Measurements from ENCODE around the gene NPIPB2. TPM values are rescaled to one million over a fixed set of nuclear protein-coding genes. Genes with fewer than 3 reads are reported as not detected.

The NPIPB2 gene
- total RNA-seq, 6 experiments from 2014 or later = 2.1 to 10.2 (median 4.2) TPM

DNA sequence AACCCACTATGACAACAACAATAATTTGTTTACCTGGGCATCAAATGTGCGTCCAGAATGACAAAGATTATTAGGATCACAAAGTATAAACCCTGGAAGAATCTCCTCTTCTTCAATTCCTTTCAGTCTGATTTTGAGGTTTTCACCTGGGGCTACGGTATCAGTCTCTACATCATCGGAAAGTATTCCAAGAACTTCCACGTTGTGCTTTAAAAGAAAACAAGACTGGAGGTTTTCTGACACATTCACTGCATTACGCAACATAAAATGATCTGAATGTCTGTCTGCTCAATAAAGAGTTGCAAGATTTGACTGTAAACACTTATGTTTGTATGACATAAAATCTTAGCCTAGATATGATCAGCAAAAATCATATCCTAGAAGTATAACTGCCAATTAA is 64.5 kb downstream of the NPIPB2 start:
- ATAC-seq = no peak
- intact Hi-C loops (cut with DNase I) = no loop called here
- Histone ChIP-seq H3K27ac (no peak overlapping the region), H3K9me3 (no peaks in the 10 kb centered on the region), H3K4me3 (no peak overlapping the region), H3K36me3 (peaks cover 0 to 73% (median 17%) of the 10 kb centered on the region in 4 donors), H3K4me1 (no peaks in the 10 kb centered on the region), H3K27me3 (no peaks in the 10 kb centered on the region)
- TF ChIP-seq, protein P1, sequence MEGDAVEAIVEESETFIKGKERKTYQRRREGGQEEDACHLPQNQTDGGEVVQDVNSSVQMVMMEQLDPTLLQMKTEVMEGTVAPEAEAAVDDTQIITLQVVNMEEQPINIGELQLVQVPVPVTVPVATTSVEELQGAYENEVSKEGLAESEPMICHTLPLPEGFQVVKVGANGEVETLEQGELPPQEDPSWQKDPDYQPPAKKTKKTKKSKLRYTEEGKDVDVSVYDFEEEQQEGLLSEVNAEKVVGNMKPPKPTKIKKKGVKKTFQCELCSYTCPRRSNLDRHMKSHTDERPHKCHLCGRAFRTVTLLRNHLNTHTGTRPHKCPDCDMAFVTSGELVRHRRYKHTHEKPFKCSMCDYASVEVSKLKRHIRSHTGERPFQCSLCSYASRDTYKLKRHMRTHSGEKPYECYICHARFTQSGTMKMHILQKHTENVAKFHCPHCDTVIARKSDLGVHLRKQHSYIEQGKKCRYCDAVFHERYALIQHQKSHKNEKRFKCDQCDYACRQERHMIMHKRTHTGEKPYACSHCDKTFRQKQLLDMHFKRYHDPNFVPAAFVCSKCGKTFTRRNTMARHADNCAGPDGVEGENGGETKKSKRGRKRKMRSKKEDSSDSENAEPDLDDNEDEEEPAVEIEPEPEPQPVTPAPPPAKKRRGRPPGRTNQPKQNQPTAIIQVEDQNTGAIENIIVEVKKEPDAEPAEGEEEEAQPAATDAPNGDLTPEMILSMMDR (IDR thresholded peaks at IDR 0.05) = no peak
- TF ChIP-seq POLR2A (IDR thresholded peaks at IDR 0.05) = no peak
- DNase-seq = no peak
- WGBS (ENCODE audit: insufficient coverage, low coverage, low lambda C conversion rate, missing lambda C conversion rate) = 54% methylated on average over 5 of the region's 5 CpGs

Small RNA genes lying within 50 kb of the gene (small RNA-seq; reads per million reads assigned to genes)
- 0 reads per million in 2 experiments for gene AC007216.5
- gene COX6CP1 = 0 reads per million in 2 experiments
- 0 reads per million in 2 experiments for gene UBL5P4

Other genes with a start within 250 kb of the NPIPB2 start
- 10 to 100 TPM; 43.2 to 63.3 (median 54.0) TPM for gene TXNDC11, start 199.2 kb downstream of the NPIPB2 start, total RNA-seq
- gene ZC3H7A, start 144.8 kb downstream of the NPIPB2 start, total RNA-seq = 10 to 100 TPM; 22.8 to 34.0 (median 26.9) TPM
- gene RSL1D1, start 90.5 kb downstream of the NPIPB2 start, total RNA-seq = 10 to 100 TPM; 38.1 to 77.3 (median 54.9) TPM
- gene GSPT1, start 26.1 kb downstream of the NPIPB2 start, total RNA-seq = 10 to 100 TPM; 47.9 to 75.9 (median 50.6) TPM
- gene TNFRSF17, start 23.2 kb upstream of the NPIPB2 start, total RNA-seq = under 1 TPM in 1 of 6 experiments, not detected in 5; 0.44 TPM
- 1 to 10 TPM; 5.1 to 9.8 (median 8.1) TPM for gene SNX29, start 34.7 kb upstream of the NPIPB2 start, total RNA-seq

Data from right lobe of liver (tissue), 6 donors.